Progenitor cell of endocrine pancreas (in vitro differentiated cells): Measurements from ENCODE around the gene RALGAPA1. TPM values are rescaled to one million over a fixed set of nuclear protein-coding genes. Genes with fewer than 3 reads are reported as not detected.

Experiments
- DNase-seq: peaks from one replicate; pipeline ENCODE4 v3.0.0; 2021; ENCODE audit warnings: low spot score; ENCODE audit not compliant: unreplicated experiment
- H3K27ac Mint-ChIP-seq: 2 replicates; pipeline ENCODE4 v1.8.0; 2021; ENCODE audit warnings: mild to moderate bottlenecking, moderate library complexity, mixed read lengths
- H3K27me3 Mint-ChIP-seq: 2 replicates; pipeline ENCODE4 v1.8.0; 2021; ENCODE audit warnings: mixed read lengths
- H3K36me3 Mint-ChIP-seq: 2 replicates; pipeline ENCODE4 v1.8.0; 2022; ENCODE audit warnings: mixed read lengths; ENCODE audit not compliant: insufficient read depth
- H3K4me1 Mint-ChIP-seq: 2 replicates; pipeline ENCODE4 v1.8.0; 2021; ENCODE audit warnings: low read depth, mixed read lengths
- H3K4me3 Mint-ChIP-seq: 2 replicates; pipeline ENCODE4 v1.8.0; 2021; ENCODE audit warnings: low read depth, mild to moderate bottlenecking, moderate library complexity, mixed read lengths
- H3K9me3 Mint-ChIP-seq: 2 replicates; pipeline ENCODE4 v1.8.0; 2021; ENCODE audit warnings: low read depth, mixed read lengths
- total RNA-seq: library from RNA; stranded (reverse); gene quantifications from 2 replicates; pipeline ENCODE4 v1.2.1, GENCODE V29; 2021
- TF ChIP-seq, protein P1 (sequence below): fragments of 200-600 bp; sonication (generic); IDR thresholded peaks from one replicate; pipeline ENCODE4 v1.5.0; 2021; ENCODE audit warnings: antibody characterized with exemption, mild to moderate bottlenecking; ENCODE audit not compliant: unreplicated experiment

Gene RALGAPA1
- total RNA-seq, 1 donor from 2014 or later = 58.7 TPM

DNA sequence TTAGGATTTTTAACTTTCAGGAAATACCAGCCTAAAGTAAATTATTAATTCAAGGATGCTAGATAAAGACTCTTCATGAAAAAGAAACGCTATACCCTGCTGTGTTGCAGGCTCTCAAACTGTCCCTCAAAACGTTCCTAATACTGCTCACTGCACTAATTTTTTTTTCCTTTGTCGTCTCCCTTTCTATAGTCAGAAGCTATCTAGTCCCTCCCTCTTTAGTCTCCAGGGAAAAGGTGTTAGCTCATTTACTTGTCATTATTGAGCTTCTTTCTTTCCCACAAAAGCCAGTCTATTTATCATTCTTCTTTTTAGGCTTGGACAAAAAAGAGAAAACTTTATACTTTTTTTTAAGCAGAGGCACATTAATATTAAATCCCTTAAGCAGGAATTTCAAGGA lies 305.4 kb downstream of the RALGAPA1 start:
- Mint-ChIP-seq H3K36me3 (no peaks in the 10 kb centered on the region), H3K4me1 (peaks cover 11% of the 10 kb centered on the region), H3K4me3 (no peak overlapping the region), H3K27me3 (no peaks in the 10 kb centered on the region), H3K27ac (no peak overlapping the region), H3K9me3 (peaks cover 7% of the 10 kb centered on the region)
- TF ChIP-seq, protein P1, sequence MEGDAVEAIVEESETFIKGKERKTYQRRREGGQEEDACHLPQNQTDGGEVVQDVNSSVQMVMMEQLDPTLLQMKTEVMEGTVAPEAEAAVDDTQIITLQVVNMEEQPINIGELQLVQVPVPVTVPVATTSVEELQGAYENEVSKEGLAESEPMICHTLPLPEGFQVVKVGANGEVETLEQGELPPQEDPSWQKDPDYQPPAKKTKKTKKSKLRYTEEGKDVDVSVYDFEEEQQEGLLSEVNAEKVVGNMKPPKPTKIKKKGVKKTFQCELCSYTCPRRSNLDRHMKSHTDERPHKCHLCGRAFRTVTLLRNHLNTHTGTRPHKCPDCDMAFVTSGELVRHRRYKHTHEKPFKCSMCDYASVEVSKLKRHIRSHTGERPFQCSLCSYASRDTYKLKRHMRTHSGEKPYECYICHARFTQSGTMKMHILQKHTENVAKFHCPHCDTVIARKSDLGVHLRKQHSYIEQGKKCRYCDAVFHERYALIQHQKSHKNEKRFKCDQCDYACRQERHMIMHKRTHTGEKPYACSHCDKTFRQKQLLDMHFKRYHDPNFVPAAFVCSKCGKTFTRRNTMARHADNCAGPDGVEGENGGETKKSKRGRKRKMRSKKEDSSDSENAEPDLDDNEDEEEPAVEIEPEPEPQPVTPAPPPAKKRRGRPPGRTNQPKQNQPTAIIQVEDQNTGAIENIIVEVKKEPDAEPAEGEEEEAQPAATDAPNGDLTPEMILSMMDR = no peak
- no peak for DNase-seq

DNA sequence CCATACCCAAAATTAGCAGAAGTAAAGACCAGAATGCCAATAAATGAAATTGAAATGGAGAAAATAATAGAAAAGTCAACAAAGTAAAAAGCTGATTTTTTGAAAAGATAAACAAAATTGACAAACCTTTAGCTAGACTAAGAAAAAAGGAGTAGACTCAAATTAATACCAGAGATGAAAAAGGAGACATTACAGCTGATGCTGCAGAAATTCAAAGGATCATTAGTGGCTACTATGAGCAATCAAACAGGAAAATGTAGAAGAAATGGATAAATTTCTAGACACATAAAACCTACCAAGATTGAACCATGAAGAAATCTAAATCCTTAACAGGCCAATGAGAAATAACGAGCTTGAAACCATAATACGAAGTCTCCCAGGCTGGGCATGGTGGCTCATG lies 309.9 kb downstream of the RALGAPA1 start:
- Mint-ChIP-seq H3K36me3 (no peaks in the 10 kb centered on the region), H3K4me3 (no peak overlapping the region), H3K9me3 (peaks cover 7% of the 10 kb centered on the region), H3K27me3 (no peaks in the 10 kb centered on the region), H3K27ac (no peak overlapping the region), H3K4me1 (peaks cover 7% of the 10 kb centered on the region)
- no peak for DNase-seq
- TF ChIP-seq, protein P1 = no peak

DNA sequence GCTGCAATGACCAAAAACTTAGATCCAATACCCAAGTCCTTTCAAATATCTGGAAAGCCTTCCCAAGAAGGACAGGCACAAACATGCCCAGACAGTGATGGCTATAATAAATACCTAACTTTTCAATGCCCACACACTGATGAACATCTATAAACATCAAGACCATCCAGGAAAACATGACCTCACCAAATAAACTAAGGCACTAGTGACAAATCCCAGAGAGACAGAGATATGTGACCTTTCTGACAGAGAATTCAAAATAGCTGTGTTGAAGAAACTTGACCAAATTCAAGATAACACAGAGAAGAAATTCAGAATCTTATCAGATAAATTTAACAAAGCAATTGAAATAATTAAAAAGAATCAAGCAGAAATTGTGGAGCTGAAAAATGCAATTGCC lies 313.8 kb downstream of the RALGAPA1 start:
- Mint-ChIP-seq H3K27me3 (no peaks in the 10 kb centered on the region), H3K4me3 (no peak overlapping the region), H3K4me1 (no peaks in the 10 kb centered on the region), H3K27ac (no peak overlapping the region), H3K9me3 (peaks cover 20% of the 10 kb centered on the region), H3K36me3 (peaks cover 2% of the 10 kb centered on the region)
- TF ChIP-seq, protein P1 = no peak
- no peak for DNase-seq

DNA sequence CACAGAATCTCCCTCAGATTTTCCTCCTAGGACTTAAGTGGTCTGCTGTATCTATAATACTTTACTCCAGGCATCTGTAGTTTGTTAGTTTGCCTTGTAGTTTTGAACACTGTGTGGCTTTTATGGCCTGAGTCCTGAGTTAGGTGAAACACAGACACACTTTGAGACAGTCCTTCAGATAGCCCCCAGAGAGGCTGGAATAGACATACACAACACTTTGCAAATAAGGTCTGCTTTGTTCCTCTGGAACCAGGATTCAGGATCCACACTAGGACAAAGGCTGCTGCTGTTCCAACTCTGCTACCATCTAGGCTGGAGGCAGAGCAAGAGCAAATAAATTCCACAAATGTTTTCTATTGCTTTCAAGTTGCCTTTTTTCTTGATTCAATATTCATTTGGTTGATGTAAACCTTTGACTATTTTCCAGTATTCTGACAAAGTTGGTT lies 316.5 kb downstream of the RALGAPA1 start:
- no peak for DNase-seq
- no peak overlapping the region for H3K4me3 Mint-ChIP-seq
- TF ChIP-seq, protein P1 = no peak
- H3K27me3 Mint-ChIP-seq = no peaks in the 10 kb centered on the region
- H3K36me3 Mint-ChIP-seq = peaks cover 4% of the 10 kb centered on the region
- H3K9me3 Mint-ChIP-seq = peaks cover 19% of the 10 kb centered on the region
- H3K4me1 Mint-ChIP-seq = no peaks in the 10 kb centered on the region
- no peak overlapping the region for H3K27ac Mint-ChIP-seq

Other genes with a start within 250 kb of the RALGAPA1 start
- 11.6 and 13.1 TPM in 2 replicates for gene BRMS1L, start 17.0 kb upstream of the RALGAPA1 start, total RNA-seq